Esophagus muscularis mucosa (tissue), 3 donors: ENCODE measurements around the gene GRAMD4.

ENCODE experiments used
- CTCF ChIP-seq, 3 experiments: fragments of 200-600 bp in 2 of 3; fragments of 450-650 bp in 1 of 3; sonication (generic) in 2 of 3; IDR thresholded peaks; one replicate each; pipeline ENCODE4 v1.5.1; 2017 to 2019; ENCODE audit warnings: antibody characterized with exemption in 3 of 3, mild to moderate bottlenecking in 2 of 3, moderate library complexity in 1 of 3
- POLR2A ChIP-seq: fragments of 450-650 bp; IDR thresholded peaks from one replicate; pipeline ENCODE4 v1.6.1; 2017; ENCODE audit warnings: antibody characterized with exemption, moderate library complexity, mild to moderate bottlenecking, low read depth

DNA sequence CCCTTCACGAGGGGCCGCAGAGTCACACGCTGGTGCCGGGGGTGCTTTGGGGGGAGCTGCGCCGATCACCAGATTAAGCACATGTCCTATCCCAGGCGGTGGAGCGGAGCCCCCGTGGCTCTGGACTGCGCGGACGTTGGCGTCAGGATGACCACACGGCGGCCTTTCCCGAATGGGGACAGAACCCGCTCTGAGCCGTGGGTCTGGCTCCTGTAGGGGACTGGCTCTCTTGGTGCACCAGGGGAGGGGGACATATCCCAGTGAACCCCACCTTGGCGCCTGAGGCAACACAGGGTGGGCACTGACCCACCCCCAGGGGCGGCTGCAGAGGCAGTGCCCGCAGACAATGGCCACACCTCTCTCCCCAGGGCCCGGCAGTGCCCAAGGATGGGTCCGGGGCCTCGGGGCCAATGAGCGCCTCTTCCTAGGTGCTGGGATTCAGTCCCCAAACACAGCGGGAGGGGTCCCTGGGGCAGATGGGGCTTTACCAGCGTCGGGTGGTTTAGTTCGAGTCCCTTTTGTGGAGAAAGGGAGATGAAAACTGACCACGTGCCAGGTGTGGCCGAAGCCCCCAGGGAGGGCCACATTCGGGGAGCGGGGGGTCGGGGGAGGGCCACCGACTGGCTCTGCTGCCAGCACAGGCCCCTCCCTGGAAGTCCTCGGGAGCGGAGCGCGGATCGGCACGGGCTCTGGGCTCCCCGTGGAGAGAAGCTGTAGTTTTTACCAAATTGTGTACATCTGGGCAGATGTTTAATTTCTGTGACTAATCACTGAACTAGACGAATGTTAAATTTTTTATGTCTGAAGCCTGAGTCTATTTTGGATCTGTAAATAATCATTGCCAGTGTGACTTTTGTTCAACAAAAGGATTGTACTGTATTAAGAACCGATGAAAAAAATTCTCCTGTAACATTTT is 58.9 kb downstream of the GRAMD4 start:
- TF ChIP-seq CTCF (IDR thresholded peaks at IDR 0.05), result no peak
- no peak for TF ChIP-seq POLR2A
